Glutamatergic neuron (in vitro differentiated cells): ENCODE results near the gene EXOG. TPM values are rescaled to one million over a fixed set of nuclear protein-coding genes. Genes with fewer than 3 reads are reported as not detected.

Experiments
- DNase-seq: peaks from one replicate; pipeline ENCODE4 v3.0.0; 2022
- H3K27ac Mint-ChIP-seq: one replicate; pipeline ENCODE4 v1.8.0; 2020; ENCODE audit warnings: mild to moderate bottlenecking, mixed read lengths, inconsistent platforms; ENCODE audit not compliant: unreplicated experiment
- H3K27me3 Mint-ChIP-seq: one replicate; pipeline ENCODE4 v1.8.0; 2020; ENCODE audit warnings: mild to moderate bottlenecking, moderate library complexity, mixed read lengths, inconsistent platforms; ENCODE audit not compliant: unreplicated experiment
- H3K36me3 Mint-ChIP-seq: one replicate; pipeline ENCODE4 v1.8.0; 2020; ENCODE audit warnings: mild to moderate bottlenecking, mixed read lengths, inconsistent platforms; ENCODE audit not compliant: unreplicated experiment
- H3K4me1 Mint-ChIP-seq: one replicate; pipeline ENCODE4 v1.8.0; 2020; ENCODE audit warnings: mild to moderate bottlenecking, low read depth, mixed read lengths, inconsistent platforms; ENCODE audit not compliant: unreplicated experiment
- H3K4me3 Mint-ChIP-seq: one replicate; pipeline ENCODE4 v1.8.0; 2020; ENCODE audit warnings: mild to moderate bottlenecking, mixed read lengths, inconsistent platforms; ENCODE audit not compliant: unreplicated experiment
- H3K9me3 Mint-ChIP-seq: one replicate; pipeline ENCODE4 v1.8.0; 2020; ENCODE audit warnings: mild to moderate bottlenecking, moderate library complexity, mixed read lengths, inconsistent platforms; ENCODE audit not compliant: unreplicated experiment
- CTCF ChIP-seq: fragments of 200-600 bp; sonication (generic); IDR thresholded peaks from one replicate; pipeline ENCODE4 v1.5.0; 2021; ENCODE audit not compliant: partially characterized antibody, unreplicated experiment
- total RNA-seq: library from RNA; stranded (reverse); fragmentation: NEBNext Ultra II Directional; extraction: Animal tissue kit (Norgen Biotek cat#: 25700); gene quantifications from one replicate; pipeline ENCODE4 v1.2.1, GENCODE V29; 2021; ENCODE audit not compliant: unreplicated experiment

The EXOG gene
- total RNA-seq, 1 donor from 2014 or later, result 20.9 TPM

- Mint-ChIP-seq H3K4me3 (no peak overlapping the region), H3K27ac (no peak overlapping the region), H3K27me3 (no peaks in the 10 kb centered on the region), H3K9me3 (no peaks in the 10 kb centered on the region), H3K4me1 (no peaks in the 10 kb centered on the region), H3K36me3 (no peaks in the 10 kb centered on the region)
- DNase-seq, result no peak
- no peak for TF ChIP-seq CTCF
Measured at GRCh38 chr3:38516669-38517068, 20.5 kb downstream of the EXOG start.

- no peaks in the 10 kb centered on the region for H3K27me3 Mint-ChIP-seq
- H3K4me3 Mint-ChIP-seq, result no peak overlapping the region
- H3K4me1 Mint-ChIP-seq, result no peaks in the 10 kb centered on the region
- no peak for DNase-seq
- no peaks in the 10 kb centered on the region for H3K9me3 Mint-ChIP-seq
- H3K36me3 Mint-ChIP-seq, result no peaks in the 10 kb centered on the region
- TF ChIP-seq CTCF, result no peak
- H3K27ac Mint-ChIP-seq, result no peak overlapping the region
Measured at GRCh38 chr3:38519000-38519399, 22.9 kb downstream of the EXOG start.

- Mint-ChIP-seq H3K27me3 (no peaks in the 10 kb centered on the region), H3K36me3 (no peaks in the 10 kb centered on the region), H3K27ac (no peak overlapping the region), H3K9me3 (no peaks in the 10 kb centered on the region), H3K4me1 (no peaks in the 10 kb centered on the region), H3K4me3 (no peak overlapping the region)
- no peak for DNase-seq
- no peak for TF ChIP-seq CTCF
Measured at GRCh38 chr3:38519651-38520050, 23.5 kb downstream of the EXOG start.

- H3K4me3 Mint-ChIP-seq, result no peak overlapping the region
- peak; percentile 93 for TF ChIP-seq CTCF
Measured at GRCh38 chr3:38521391-38521987, 25.3 kb downstream of the EXOG start.

GRCh38 chr3:38522002-38522401, 25.9 kb downstream of the EXOG start:
- no peaks in the 10 kb centered on the region for H3K9me3 Mint-ChIP-seq
- H3K4me3 Mint-ChIP-seq, result no peak overlapping the region
- H3K36me3 Mint-ChIP-seq, result no peaks in the 10 kb centered on the region
- TF ChIP-seq CTCF, result no peak
- no peak for DNase-seq
- H3K27ac Mint-ChIP-seq, result no peak overlapping the region
- H3K4me1 Mint-ChIP-seq, result no peaks in the 10 kb centered on the region
- H3K27me3 Mint-ChIP-seq, result no peaks in the 10 kb centered on the region

More at GRCh38 chr3:38521391-38521987, 25.3 kb downstream of the EXOG start:
- Mint-ChIP-seq H3K9me3 (no peaks in the 10 kb centered on the region), H3K36me3 (no peaks in the 10 kb centered on the region), H3K27me3 (no peaks in the 10 kb centered on the region), H3K4me1 (no peaks in the 10 kb centered on the region), H3K27ac (no peak overlapping the region)
- peak; percentile 69 for DNase-seq
